GM12878 (cell line): ENCODE data around the gene EDC3. TPM values are rescaled to one million over a fixed set of nuclear protein-coding genes. Genes with fewer than 3 reads are reported as not detected.
"Not testable (repeated sequence)": the region's sequence is repeated elsewhere in the genome, so short reads cannot be mapped to it uniquely, and the experiment has no call there.

ENCODE experiments used
- ATAC-seq: fragments of 200-7000 bp; cut with Tn5 transposase; 3 replicates; pipeline ENCODE4 v1.9.1; 2020; ENCODE audit warnings: mild to moderate bottlenecking, moderate library complexity
- BruUV-seq: library from RNA; stranded (reverse); fragments of 400-500 nt; replicated peaks from 2 replicates; lab custom pipeline; 2021; lab: Mats Ljungman, UMichigan
- CTCF ChIA-PET: fragments of 300-600 bp; sonication (Branson Sonifier 250); formaldehyde crosslinking; extraction: SDS; loops from one replicate; lab custom pipeline; 2021; ENCODE audit warnings: inconsistent platforms; lab: Yijun Ruan, JAX
- POLR2A ChIA-PET: fragments of 350-600 bp; formaldehyde crosslinking; extraction: SDS; loops from one replicate; lab custom pipeline; 2021; ENCODE audit warnings: inconsistent platforms; lab: Charles Lee
- RAD21 ChIA-PET: fragments of 300-600 bp; sonication (Branson Sonifier 250); formaldehyde crosslinking; loops from one replicate; lab custom pipeline; 2023; ENCODE audit warnings: antibody characterized with exemption; ENCODE audit not compliant: unreplicated experiment; lab: Charles Lee
- SMC1A ChIA-PET: fragments of 300-600 bp; sonication (Branson Sonifier 250); formaldehyde crosslinking; loops from one replicate; lab custom pipeline; 2023; ENCODE audit not compliant: unreplicated experiment, uncharacterized antibody; lab: Charles Lee
- DNase-seq: peaks from one replicate; pipeline ENCODE4 v3.0.0-alpha.2; 2011; ENCODE audit warnings: low read depth, low spot score
- FAIRE-seq: peaks from 3 replicates; lab custom pipeline; 2011; peaks lifted over from hg19 to GRCh38; lab: Jason Lieb, UNC
- H2AFZ ChIP-seq: 2 replicates; pipeline ENCODE4 v1.6.0; 2011; ENCODE audit warnings: low read depth, low read length, control low read depth; ENCODE audit not compliant: control insufficient read depth
- H3K27ac ChIP-seq: 2 replicates; pipeline ENCODE4 v1.5.1; 2011; ENCODE audit warnings: control low read depth; ENCODE audit not compliant: control insufficient read depth, insufficient read depth
- H3K27me3 ChIP-seq, 2 experiments: replicated peaks in 1 of 2; 2 replicates each; pipeline versions ENCODE4 v1.6.0 to v1.6.1; 2011; ENCODE audit warnings: low read length in 1 of 2; ENCODE audit not compliant: control insufficient read depth in 2 of 2, insufficient read depth in 2 of 2
- H3K36me3 ChIP-seq, 2 experiments: 2 replicates each; pipeline ENCODE4 v1.5.1; 2011; ENCODE audit warnings: low read length in 1 of 2; ENCODE audit not compliant: control insufficient read depth in 2 of 2, insufficient read depth in 2 of 2
- H3K4me1 ChIP-seq: 2 replicates; pipeline ENCODE4 v1.6.1; 2011; ENCODE audit warnings: mild to moderate bottlenecking, low read length, moderate library complexity, mixed read lengths; ENCODE audit not compliant: control insufficient read depth, insufficient read depth
- H3K4me2 ChIP-seq: 2 replicates; pipeline ENCODE4 v1.6.0; 2011; ENCODE audit warnings: control low read depth; ENCODE audit not compliant: control insufficient read depth, insufficient read depth
- H3K4me3 ChIP-seq: fragments of 200-600 bp; sonication (generic); 2 replicates; pipeline ENCODE4 v1.5.1; 2016
- H3K79me2 ChIP-seq: 2 replicates; pipeline ENCODE4 v1.6.0; 2011; ENCODE audit warnings: low read length; ENCODE audit not compliant: control insufficient read depth, insufficient read depth
- H3K9ac ChIP-seq: 2 replicates; pipeline ENCODE4 v1.8.0; 2011; ENCODE audit warnings: low read length, control low read depth, mixed read lengths; ENCODE audit not compliant: control insufficient read depth, insufficient read depth
- H3K9me3 ChIP-seq: replicated peaks from 3 replicates; pipeline ENCODE4 v1.5.1; 2011; ENCODE audit warnings: mild to moderate bottlenecking, low read length; ENCODE audit not compliant: control insufficient read depth, insufficient read depth
- H4K20me1 ChIP-seq: 2 replicates; pipeline ENCODE4 v1.6.0; 2011; ENCODE audit not compliant: control insufficient read depth, insufficient read depth
- WGBS: methylation state at CpG from one replicate; pipeline ENCODE4 v1.1.6; 2016; ENCODE audit warnings: low lambda C conversion rate; ENCODE audit not compliant: insufficient replicate concordance, insufficient coverage; ENCODE audit errors: missing lambda C conversion rate; 5-methylcytosine and 5-hydroxymethylcytosine counted together
- in situ Hi-C: fragments of 300-500 bp; cut with MboI; formaldehyde crosslinking; loops from 9 replicates; pipeline ENCODE4 v1.14.3; 2018; ENCODE audit warnings: mixed read lengths
- intact Hi-C: fragments of 100-400 bp; cut with micrococcal nuclease; formaldehyde crosslinking; loops from one replicate; pipeline ENCODE4 v1.14.2; 2022; ENCODE audit not compliant: unreplicated experiment
- polyA plus RNA-seq, 11 experiments: library from polyadenylated mRNA; depleted of rRNA in 4 of 11; unstranded in 6 of 11; stranded (reverse) in 5 of 11; fragments of >200 nt; fragmentation: Nextera tagmentation in 4 of 11; fragmentation: Illumina TruSeq in 1 of 11; extraction: Ambion mirVana in 4 of 11; extraction: Trizol in 1 of 11; gene quantifications; 1 replicate in 1 of 11; 2 replicates in 10 of 11; pipeline versions ENCODE4 v1.2.1 to v1.2.3, GENCODE V29; 2011 to 2016; ENCODE audit warnings: inconsistent platforms in 2 of 11, missing spikeins in 2 of 11, low read depth in 1 of 11
- total RNA-seq, 4 experiments: library from RNA; depleted of rRNA in 3 of 4; stranded (reverse); fragments of >200 nt in 3 of 4; fragmentation: Illumina TruSeq in 1 of 4; extraction: Trizol in 1 of 4; gene quantifications; 2 replicates each; pipeline versions ENCODE4 v1.2.1 to v1.2.3, GENCODE V29; 2013 to 2021

The EDC3 gene
- total and polyA plus RNA-seq, 10 of the 15 experiments (the other 5 are each of a cell fraction or from before 2014, with no cell fraction given), result 11.8 to 48.4 (median 35.3) TPM

DNA sequence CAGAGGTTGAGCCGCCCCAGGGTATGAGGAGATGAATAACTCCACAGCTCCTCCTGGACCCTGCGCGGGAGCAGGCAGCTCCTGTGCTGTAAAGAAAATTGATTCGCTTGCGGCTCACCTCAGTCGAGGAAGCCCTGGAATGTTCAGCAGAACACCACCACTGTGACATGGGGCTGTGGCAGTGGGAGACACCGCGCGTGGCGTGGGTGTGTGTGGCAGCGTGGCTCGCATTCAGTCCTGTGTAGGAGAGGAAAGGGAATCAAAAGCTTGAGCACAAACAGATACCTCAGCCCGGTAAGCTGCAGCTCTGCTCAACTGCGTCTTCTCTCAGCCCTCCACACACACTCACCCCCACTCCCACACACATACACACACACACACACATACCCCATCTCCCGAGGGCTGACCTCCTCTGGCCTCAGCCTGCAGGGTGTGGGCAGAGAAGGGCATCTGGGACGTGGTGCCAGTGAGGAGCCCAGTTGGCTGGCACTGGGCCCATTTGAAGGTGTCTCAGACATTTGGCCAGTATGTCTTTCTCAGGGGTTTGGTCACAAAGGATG is 98.6 kb downstream of the EDC3 start:
- H3K4me3 ChIP-seq, intact Hi-C loops, H2AFZ ChIP-seq, FAIRE-seq, H3K79me2 ChIP-seq, H4K20me1 ChIP-seq, H3K27ac ChIP-seq, H3K4me2 ChIP-seq, in situ Hi-C loops, BruUV-seq, H3K9me3 ChIP-seq, DNase-seq, H3K9ac ChIP-seq, ATAC-seq, H3K27me3 ChIP-seq: not testable (repeated sequence)
- RAD21 ChIA-PET, result interaction anchor here (0.7 to 1.6 kb wide), 3 partner anchors 16 to 55 kb away, joined by 4 to 7 read pairs (median 6); no protein-coding TSS in a partner anchor
- Histone ChIP-seq H3K4me1 (peaks cover 12% of the 10 kb centered on the region; the same call in 1 of the 2 replicates), H3K36me3 (peaks cover 22 to 25% of the 10 kb centered on the region in 2 experiments)
- POLR2A ChIA-PET, result interaction anchor here (1.6 to 2.0 kb wide), 2 partner anchors 17 to 57 kb away, joined by 6 to 17 read pairs; partner anchors contain the start of genes ARID3B and CLK3
- WGBS, result 96% methylated on average over 12 of the region's 16 CpGs
- SMC1A ChIA-PET, result interaction anchor here (1.0 to 1.5 kb wide), 5 partner anchors 17 to 103 kb away, joined by 3 to 10 read pairs (median 4); no protein-coding TSS in a partner anchor
- CTCF ChIA-PET, result interaction anchor here (1.1 to 2.0 kb wide), 4 partner anchors 19 to 215 kb away, joined by 3 to 6 read pairs (median 4); no protein-coding TSS in a partner anchor

DNA sequence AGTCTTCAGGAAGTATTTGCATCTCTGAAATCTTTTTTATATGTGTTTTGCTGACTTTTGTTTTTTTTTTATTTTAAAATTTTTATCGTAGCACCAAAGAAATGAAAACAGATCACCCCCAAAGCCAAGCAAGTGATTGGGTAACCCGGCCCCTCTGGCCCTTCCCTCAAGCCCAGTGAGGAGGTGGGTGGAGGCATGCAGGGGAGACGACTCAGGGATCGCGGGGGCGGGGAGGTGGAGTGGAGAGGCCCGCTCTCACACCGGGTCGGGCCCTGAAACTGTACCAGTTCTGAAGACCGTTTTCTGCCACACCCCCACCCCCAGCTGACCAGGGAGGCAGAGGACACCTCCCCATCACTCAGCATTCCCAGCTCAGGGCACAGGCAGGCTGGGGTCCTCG is 99.1 kb downstream of the EDC3 start:
- CTCF ChIA-PET, H2AFZ ChIP-seq, BruUV-seq, RAD21 ChIA-PET, in situ Hi-C loops, H3K27ac ChIP-seq, H3K4me3 ChIP-seq, H4K20me1 ChIP-seq, H3K9me3 ChIP-seq, H3K4me2 ChIP-seq, H3K79me2 ChIP-seq, DNase-seq, ATAC-seq, intact Hi-C loops, FAIRE-seq, H3K9ac ChIP-seq, SMC1A ChIA-PET, H3K27me3 ChIP-seq, POLR2A ChIA-PET: not testable (repeated sequence)
- peaks cover 12% of the 10 kb centered on the region; the same call in 1 of the 2 replicates for H3K4me1 ChIP-seq
- H3K36me3 ChIP-seq, result peaks cover 27 to 30% of the 10 kb centered on the region in 2 experiments
- 83% methylated on average over 10 of the region's 11 CpGs for WGBS
